GM19452 (cell line): ENCODE measurements around the gene WNT5B.

ENCODE experiments used
- ATAC-seq: cut with Tn5 transposase; IDR thresholded peaks from one replicate; pipeline ENCODE4 v1.9.1; 2021; ENCODE audit not compliant: unreplicated experiment

The WNT5B gene

GRCh38 chr12:1629338-1630132 lies 504 bp downstream of the WNT5B start:
- ATAC-seq: no peak

GRCh38 chr12:1630133-1630826 lies 1.2 kb downstream of the WNT5B start:
- ATAC-seq: no peak

- no peak for ATAC-seq
Measured at GRCh38 chr12:1630827-1631591, 2.0 kb downstream of the WNT5B start.

GRCh38 chr12:1632702-1633101 lies 3.7 kb downstream of the WNT5B start:
- no peak for ATAC-seq

- ATAC-seq: no peak
Measured at GRCh38 chr12:1633459-1633858, 4.4 kb downstream of the WNT5B start.

GRCh38 chr12:1634149-1634548 lies 5.1 kb downstream of the WNT5B start:
- no peak for ATAC-seq

- no peak for ATAC-seq
Measured at GRCh38 chr12:1634590-1635191, 5.7 kb downstream of the WNT5B start.

- ATAC-seq: no peak
Measured at GRCh38 chr12:1635301-1636095, 6.5 kb downstream of the WNT5B start.

- ATAC-seq: no peak
Measured at GRCh38 chr12:1638203-1638602, 9.2 kb downstream of the WNT5B start.

- ATAC-seq: no peak
Measured at GRCh38 chr12:1639538-1639937, 10.5 kb downstream of the WNT5B start.

GRCh38 chr12:1640328-1641234 lies 11.6 kb downstream of the WNT5B start:
- no peak for ATAC-seq

- ATAC-seq: no peak
Measured at GRCh38 chr12:1642513-1642912, 13.5 kb downstream of the WNT5B start.

GRCh38 chr12:1643043-1643442 lies 14.0 kb downstream of the WNT5B start:
- ATAC-seq: no peak

GRCh38 chr12:1643905-1644533 lies 15.0 kb downstream of the WNT5B start:
- ATAC-seq: no peak

- ATAC-seq: no peak
Measured at GRCh38 chr12:1644534-1645438, 15.8 kb downstream of the WNT5B start.

- ATAC-seq: no peak
Measured at GRCh38 chr12:1645819-1646218, 16.8 kb downstream of the WNT5B start.

- ATAC-seq: no peak
Measured at GRCh38 chr12:1646569-1647284, 17.7 kb downstream of the WNT5B start.
